Tibial artery (tissue), 4 donors: ENCODE measurements around the gene ZCRB1.
A peak's percentile ranks its signal among the peaks of the same experiment; 100 is the strongest.

Source experiments
- DNase-seq, 2 donors: peaks; one replicate each; pipeline ENCODE4 v3.0.0-alpha.2; 2019
- H3K27ac ChIP-seq, 2 donors: fragments of 200-600 bp; sonication (generic) in 1 of 2; 1 replicate in 1 of 2; 2 replicates in 1 of 2; pipeline ENCODE4 v1.5.1; 2018 to 2019; ENCODE audit warnings: mild to moderate bottlenecking in 1 of 2
- H3K27me3 ChIP-seq, 2 donors: fragments of 200-600 bp; sonication (generic) in 1 of 2; one replicate each; pipeline versions ENCODE4 v1.5.1 to v1.6.0; 2016 to 2019
- H3K36me3 ChIP-seq, 3 donors: fragments of 200-600 bp; sonication (generic) in 2 of 3; one replicate each; pipeline ENCODE4 v1.5.1; 2016 to 2019; ENCODE audit warnings: mild to moderate bottlenecking in 2 of 3
- H3K4me1 ChIP-seq, 4 donors: fragments of 200-600 bp; sonication (generic) in 2 of 4; 1 replicate in 3 of 4; 2 replicates in 1 of 4; pipeline ENCODE4 v1.5.1; 2016 to 2019
- H3K4me3 ChIP-seq, 2 donors: fragments of 200-600 bp; sonication (generic) in 1 of 2; 1 replicate in 1 of 2; 2 replicates in 1 of 2; pipeline ENCODE4 v1.5.1; 2018 to 2019; ENCODE audit warnings: mild to moderate bottlenecking in 2 of 2
- H3K9me3 ChIP-seq, 3 donors: fragments of 200-600 bp; sonication (generic) in 1 of 3; one replicate each; pipeline ENCODE4 v1.5.1; 2016 to 2019
- intact Hi-C: fragments of 100-400 bp; cut with DNase I; formaldehyde crosslinking; loops from one replicate; pipeline ENCODE4 v1.15.0; 2023; ENCODE audit warnings: low total_unique reads
- TF ChIP-seq, protein P1 (sequence below), 2 experiments: fragments of 200-600 bp in 1 of 2; fragments of 450-650 bp in 1 of 2; IDR thresholded peaks; one replicate each; pipeline ENCODE4 v1.5.1; 2017 to 2019; ENCODE audit warnings: antibody characterized with exemption in 2 of 2, mild to moderate bottlenecking in 1 of 2, moderate library complexity in 1 of 2

Gene ZCRB1

GRCh38 chr12:42325653-42326474 is at the start of gene ZCRB1, which contains the start of gene PPHLN1:
TSS of gene ZCRB1 (minus strand) at chr12:42326094. CDS start at chr12:42324102, 1,992 bp downstream.
TSS of gene PPHLN1 (plus strand) at chr12:42326167. CDS start at chr12:42335903, 9,736 bp downstream.
- Histone ChIP-seq H3K4me3 (peak within 1 kb of the TSS; percentile 62 to 76), H3K9me3 (no peaks in the 10 kb centered on the region), H3K27ac (peak within 1 kb of the TSS; percentile 84 to 90), H3K4me1 (peaks cover 0 to 31% (median 21%) of the 10 kb centered on the region in 4 donors), H3K36me3 (peaks cover 0 to 22% (median 0%) of the 10 kb centered on the region in 3 donors), H3K27me3 (no peaks in the 10 kb centered on the region)
- intact Hi-C loops = no loop called here
- TF ChIP-seq, protein P1, sequence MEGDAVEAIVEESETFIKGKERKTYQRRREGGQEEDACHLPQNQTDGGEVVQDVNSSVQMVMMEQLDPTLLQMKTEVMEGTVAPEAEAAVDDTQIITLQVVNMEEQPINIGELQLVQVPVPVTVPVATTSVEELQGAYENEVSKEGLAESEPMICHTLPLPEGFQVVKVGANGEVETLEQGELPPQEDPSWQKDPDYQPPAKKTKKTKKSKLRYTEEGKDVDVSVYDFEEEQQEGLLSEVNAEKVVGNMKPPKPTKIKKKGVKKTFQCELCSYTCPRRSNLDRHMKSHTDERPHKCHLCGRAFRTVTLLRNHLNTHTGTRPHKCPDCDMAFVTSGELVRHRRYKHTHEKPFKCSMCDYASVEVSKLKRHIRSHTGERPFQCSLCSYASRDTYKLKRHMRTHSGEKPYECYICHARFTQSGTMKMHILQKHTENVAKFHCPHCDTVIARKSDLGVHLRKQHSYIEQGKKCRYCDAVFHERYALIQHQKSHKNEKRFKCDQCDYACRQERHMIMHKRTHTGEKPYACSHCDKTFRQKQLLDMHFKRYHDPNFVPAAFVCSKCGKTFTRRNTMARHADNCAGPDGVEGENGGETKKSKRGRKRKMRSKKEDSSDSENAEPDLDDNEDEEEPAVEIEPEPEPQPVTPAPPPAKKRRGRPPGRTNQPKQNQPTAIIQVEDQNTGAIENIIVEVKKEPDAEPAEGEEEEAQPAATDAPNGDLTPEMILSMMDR (IDR thresholded peaks at IDR 0.05) = no peak
- peak; percentile 84 to 87 for DNase-seq

DNA sequence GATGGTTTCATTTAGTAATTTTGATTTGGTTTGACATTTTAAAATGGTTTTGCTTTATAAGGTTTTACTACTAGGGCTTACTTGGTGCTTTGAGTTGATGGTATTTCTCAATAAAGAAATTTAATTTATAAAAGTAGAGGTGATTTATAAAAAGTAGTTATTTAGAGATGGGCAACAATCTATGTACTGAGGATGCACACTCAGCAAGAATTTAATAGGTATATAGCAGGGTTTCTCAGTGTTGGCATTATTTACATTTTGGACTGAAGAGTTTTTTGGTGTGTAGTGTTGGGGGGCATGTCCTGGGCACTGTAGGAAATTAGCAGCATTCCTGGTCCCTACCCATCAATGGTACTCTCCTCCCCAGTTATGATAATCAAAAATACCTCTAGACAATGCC is 47.8 kb upstream of the ZCRB1 start:
- Histone ChIP-seq H3K27ac (no peak overlapping the region), H3K4me3 (no peak overlapping the region), H3K27me3 (no peaks in the 10 kb centered on the region), H3K4me1 (no peaks in the 10 kb centered on the region), H3K9me3 (no peaks in the 10 kb centered on the region), H3K36me3 (peaks cover 3 to 26% (median 8%) of the 10 kb centered on the region in 3 donors)
- intact Hi-C loops = no loop called here
- no peak for DNase-seq
- TF ChIP-seq, protein P1 (IDR thresholded peaks at IDR 0.05) = no peak

GRCh38 chr12:42372154-42372791 is 46.4 kb upstream of the ZCRB1 start:
- H3K4me3 ChIP-seq = no peak overlapping the region
- H3K36me3 ChIP-seq = peaks cover 0 to 26% (median 8%) of the 10 kb centered on the region in 3 donors
- H3K9me3 ChIP-seq = no peaks in the 10 kb centered on the region
- H3K4me1 ChIP-seq = no peaks in the 10 kb centered on the region
- TF ChIP-seq, protein P1 (IDR thresholded peaks at IDR 0.05) = peak; percentile 63 to 69
- H3K27ac ChIP-seq = no peak overlapping the region
- DNase-seq = no peak
- no peaks in the 10 kb centered on the region for H3K27me3 ChIP-seq
- intact Hi-C loops = no loop called here

DNA sequence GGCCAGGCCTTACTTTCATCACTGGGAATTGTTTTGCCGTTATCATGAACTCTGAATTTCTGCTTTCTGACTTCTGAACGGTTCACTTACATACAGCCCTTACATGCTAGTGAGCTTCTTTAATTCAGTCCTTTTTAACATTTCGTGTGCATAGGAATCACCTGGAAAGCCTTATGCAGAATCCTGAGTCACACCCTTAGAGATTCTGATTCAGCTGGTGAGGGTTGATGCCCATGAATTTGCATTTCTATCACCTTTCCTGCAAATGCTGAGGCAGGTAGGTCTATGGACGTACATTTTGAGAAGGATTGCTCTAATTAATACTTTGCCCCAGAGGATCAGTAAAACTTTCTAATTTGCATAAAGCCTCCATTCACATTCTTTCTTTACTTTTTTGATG is 44.1 kb upstream of the ZCRB1 start:
- Histone ChIP-seq H3K4me3 (no peak overlapping the region), H3K4me1 (peaks cover 0 to 6% (median 0%) of the 10 kb centered on the region in 4 donors), H3K27ac (no peak overlapping the region), H3K9me3 (no peaks in the 10 kb centered on the region), H3K27me3 (no peaks in the 10 kb centered on the region), H3K36me3 (peaks cover 0 to 4% (median 0%) of the 10 kb centered on the region in 3 donors)
- TF ChIP-seq, protein P1 (IDR thresholded peaks at IDR 0.05) = no peak
- intact Hi-C loops = no loop called here
- DNase-seq = no peak

DNA sequence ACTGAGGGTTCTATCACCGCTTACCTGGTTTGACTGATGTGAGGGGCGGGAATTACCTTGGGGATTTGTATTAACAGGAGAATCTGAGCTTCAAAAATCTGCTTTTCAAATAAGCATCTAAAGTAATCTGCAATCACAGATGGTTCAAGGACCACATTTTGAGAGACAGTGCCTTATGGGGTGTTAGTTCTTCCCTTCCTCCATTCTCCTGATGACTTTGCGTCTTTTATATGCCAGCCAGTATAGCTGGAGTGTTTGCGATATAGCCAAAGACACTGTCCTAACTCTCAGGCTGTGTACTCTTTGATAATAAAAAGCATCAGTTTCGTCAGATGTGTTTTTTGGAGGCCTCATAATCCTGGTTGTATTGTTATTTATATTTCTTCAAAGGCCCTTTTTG is 39.6 kb upstream of the ZCRB1 start:
- peaks cover 0 to 8% (median 0%) of the 10 kb centered on the region in 3 donors for H3K36me3 ChIP-seq
- TF ChIP-seq, protein P1 (IDR thresholded peaks at IDR 0.05) = no peak
- no peak for DNase-seq
- H3K27me3 ChIP-seq = no peaks in the 10 kb centered on the region
- H3K27ac ChIP-seq = no peak overlapping the region
- peaks cover 0 to 6% (median 0%) of the 10 kb centered on the region in 4 donors for H3K4me1 ChIP-seq
- intact Hi-C loops = no loop called here
- H3K4me3 ChIP-seq = no peak overlapping the region
- H3K9me3 ChIP-seq = no peaks in the 10 kb centered on the region
